GM12891 (cell line): ENCODE measurements around the gene MFSD12.

ENCODE experiments used
- DNase-seq: peaks from one replicate; pipeline ENCODE4 v3.0.0; 2011; ENCODE audit warnings: low spot score; ENCODE audit not compliant: insufficient read length
- FAIRE-seq: peaks from 2 replicates; lab custom pipeline; 2011; peaks lifted over from hg19 to GRCh38; lab: Jason Lieb, UNC
- PAX5 ChIP-seq: IDR thresholded peaks from 2 replicates; pipeline ENCODE4 v1.6.1; 2011; ENCODE audit warnings: low read length, moderate library complexity, mild to moderate bottlenecking; ENCODE audit not compliant: insufficient read depth, severe bottlenecking
- POLR2A ChIP-seq: IDR thresholded peaks from 2 replicates; pipeline ENCODE4 v1.6.1; 2011; ENCODE audit warnings: low read depth, low read length, control low read depth
- POLR2AphosphoS5 ChIP-seq: IDR thresholded peaks from 2 replicates; pipeline ENCODE4 v1.6.1; 2011; ENCODE audit warnings: low read depth, low read length, control low read depth
- POU2F2 ChIP-seq: IDR thresholded peaks from 2 replicates; pipeline ENCODE4 v1.6.1; 2011; ENCODE audit warnings: low read depth, mild to moderate bottlenecking, control low read depth, low read length, moderate library complexity
- SPI1 ChIP-seq: IDR thresholded peaks from 2 replicates; pipeline ENCODE4 v1.6.1; 2011; ENCODE audit warnings: low read depth, low read length, control low read depth
- TAF1 ChIP-seq: IDR thresholded peaks from 2 replicates; pipeline ENCODE4 v1.6.1; 2011; ENCODE audit warnings: low read depth, low read length, control low read depth

MFSD12 gene

DNA sequence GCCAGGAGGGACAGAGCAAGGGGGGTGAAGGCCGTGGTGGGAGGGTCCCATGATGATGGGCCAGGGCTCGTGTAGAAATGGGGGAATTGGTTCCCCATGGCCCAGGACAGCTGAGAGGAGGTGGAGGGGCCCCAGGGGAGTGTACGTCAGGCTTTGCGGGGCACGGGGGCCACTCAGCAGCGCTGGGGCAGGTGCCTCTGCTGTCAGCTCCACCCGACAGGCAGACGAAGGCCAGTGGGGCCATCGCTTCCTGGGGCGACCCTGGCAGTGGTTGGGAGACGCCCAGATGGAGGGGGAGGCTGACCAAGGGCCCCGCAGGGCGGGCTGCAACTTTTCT, 20.3 kb downstream of the MFSD12 start:
- TF ChIP-seq POLR2A: no peak
- no peak for TF ChIP-seq TAF1
- TF ChIP-seq POU2F2: no peak
- no peak; the same call in 1 of the 2 replicates for TF ChIP-seq POLR2AphosphoS5
- no peak for TF ChIP-seq PAX5
- no peak for TF ChIP-seq SPI1
- DNase-seq: no peak
- FAIRE-seq: no peak

- TF ChIP-seq SPI1: no peak
- TF ChIP-seq POU2F2: no peak
- no peak for TF ChIP-seq POLR2AphosphoS5
- no peak for TF ChIP-seq PAX5
- TF ChIP-seq TAF1: no peak
- TF ChIP-seq POLR2A: no peak
- DNase-seq (no peak), FAIRE-seq (no peak)
Measured at GRCh38 chr19:3536429-3537100, 20.8 kb downstream of the MFSD12 start.

DNA sequence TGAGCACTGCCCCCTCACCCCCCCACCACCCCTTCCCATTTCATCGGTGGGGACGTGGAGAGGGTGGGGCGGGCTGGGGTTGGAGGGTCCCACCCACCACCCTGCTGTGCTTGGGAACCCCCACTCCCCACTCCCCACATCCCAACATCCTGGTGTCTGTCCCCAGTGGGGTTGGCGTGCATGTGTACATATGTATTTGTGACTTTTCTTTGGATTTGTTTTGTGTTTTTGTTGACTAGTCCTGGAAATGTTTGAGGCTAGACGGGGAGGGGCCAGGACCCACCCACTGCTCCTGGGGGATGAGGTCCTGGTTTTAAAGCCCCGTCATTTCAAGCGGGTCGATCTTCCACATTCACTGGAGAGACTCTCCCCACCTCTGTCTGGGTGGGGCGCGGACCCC, 21.4 kb downstream of the MFSD12 start:
- FAIRE-seq: no peak
- TF ChIP-seq POLR2AphosphoS5: no peak
- TF ChIP-seq TAF1: no peak
- no peak for TF ChIP-seq POLR2A
- TF ChIP-seq POU2F2: no peak
- no peak for TF ChIP-seq PAX5
- no peak for TF ChIP-seq SPI1

DNA sequence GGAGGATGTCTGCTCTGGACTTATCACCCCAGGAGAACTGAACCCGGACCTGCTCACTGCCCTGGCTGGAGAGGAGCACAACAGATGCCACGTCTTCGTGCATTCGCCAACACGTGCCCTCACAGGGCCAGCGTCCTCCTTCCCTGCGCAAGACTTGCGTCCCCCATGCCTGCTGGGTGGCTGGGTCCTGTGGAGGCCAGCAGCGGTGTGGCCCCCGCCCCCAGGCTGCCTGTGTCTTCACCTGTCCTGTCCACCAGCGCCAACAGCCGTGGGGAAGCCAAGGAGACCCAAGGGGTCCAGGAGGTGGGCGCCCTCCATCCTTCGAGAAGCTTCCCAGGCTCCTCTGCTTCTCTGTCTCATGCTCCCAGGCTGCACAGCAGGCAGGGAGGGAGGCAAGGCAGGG, 21.8 kb downstream of the MFSD12 start:
- no peak for FAIRE-seq
- no peak for DNase-seq
- TF ChIP-seq POLR2A: no peak
- no peak for TF ChIP-seq POLR2AphosphoS5
- TF ChIP-seq SPI1: no peak
- TF ChIP-seq TAF1: no peak
- TF ChIP-seq PAX5: no peak
- no peak for TF ChIP-seq POU2F2

More for the DNA sequence above, 21.4 kb downstream of the MFSD12 start:
- no peak for DNase-seq

DNA sequence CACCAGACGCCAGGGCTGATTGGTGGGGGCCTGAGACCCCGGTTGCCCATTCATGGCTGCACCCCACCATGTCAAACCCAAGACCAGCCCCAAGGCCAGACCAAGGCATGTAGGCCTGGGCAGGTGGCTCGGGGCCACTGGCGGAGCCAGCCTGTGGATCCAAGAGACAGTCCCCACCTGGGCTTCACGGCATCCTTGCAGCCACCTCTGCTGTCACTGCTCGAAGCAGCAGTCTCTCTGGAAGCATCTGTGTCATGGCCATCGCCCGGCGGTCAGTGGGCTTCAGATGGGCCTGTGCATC, 22.2 kb downstream of the MFSD12 start:
- DNase-seq (no peak), FAIRE-seq (no peak)
- TF ChIP-seq SPI1 (no peak), POLR2AphosphoS5 (no peak), POU2F2 (no peak), TAF1 (no peak), POLR2A (no peak), PAX5 (no peak)

DNA sequence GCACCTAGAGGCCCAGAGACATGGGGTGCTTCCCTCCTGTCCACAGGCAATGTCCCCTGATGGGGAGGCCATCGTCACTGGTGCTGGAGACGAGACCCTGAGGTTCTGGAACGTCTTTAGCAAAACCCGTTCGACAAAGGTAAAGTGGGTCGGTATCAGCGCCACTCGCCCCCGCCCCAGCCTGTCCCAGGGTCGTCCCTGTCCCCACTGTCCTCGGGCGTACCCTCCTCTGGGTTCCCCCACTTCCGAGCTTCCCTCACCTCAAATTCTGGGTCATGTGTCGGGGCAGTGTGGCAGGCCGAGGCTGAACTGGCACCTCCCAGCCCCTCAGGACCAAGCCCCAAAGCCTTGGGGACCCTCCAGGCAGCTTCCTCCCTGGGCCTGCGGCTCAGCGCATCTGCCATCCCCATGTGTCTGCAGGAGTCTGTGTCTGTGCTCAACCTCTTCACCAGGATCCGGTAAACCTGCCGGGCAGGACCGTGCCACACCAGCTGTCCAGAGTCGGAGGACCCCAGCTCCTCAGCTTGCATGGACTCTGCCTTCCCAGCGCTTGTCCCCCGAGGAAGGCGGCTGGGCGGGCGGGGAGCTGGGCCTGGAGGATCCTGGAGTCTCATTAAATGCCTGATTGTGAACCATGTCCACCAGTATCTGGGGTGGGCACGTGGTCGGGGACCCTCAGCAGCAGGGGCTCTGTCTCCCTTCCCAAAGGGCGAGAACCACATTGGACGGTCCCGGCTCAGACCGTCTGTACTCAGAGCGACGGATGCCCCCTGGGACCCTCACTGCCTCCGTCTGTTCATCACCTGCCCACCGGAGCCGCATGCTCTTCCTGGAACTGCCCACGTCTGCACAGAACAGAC, 22.8 kb downstream of the MFSD12 start:
- FAIRE-seq: no peak
- no peak for DNase-seq
- no peak for TF ChIP-seq PAX5
- TF ChIP-seq POLR2A: no peak
- no peak for TF ChIP-seq POLR2AphosphoS5
- no peak for TF ChIP-seq TAF1
- TF ChIP-seq SPI1: no peak
- no peak for TF ChIP-seq POU2F2

GRCh38 chr19:3533563-3534216, 23.7 kb downstream of the MFSD12 start:
- TF ChIP-seq TAF1 (no peak), SPI1 (no peak), PAX5 (no peak), POLR2A (no peak), POLR2AphosphoS5 (no peak), POU2F2 (no peak)
- DNase-seq (no peak), FAIRE-seq (no peak)

DNA sequence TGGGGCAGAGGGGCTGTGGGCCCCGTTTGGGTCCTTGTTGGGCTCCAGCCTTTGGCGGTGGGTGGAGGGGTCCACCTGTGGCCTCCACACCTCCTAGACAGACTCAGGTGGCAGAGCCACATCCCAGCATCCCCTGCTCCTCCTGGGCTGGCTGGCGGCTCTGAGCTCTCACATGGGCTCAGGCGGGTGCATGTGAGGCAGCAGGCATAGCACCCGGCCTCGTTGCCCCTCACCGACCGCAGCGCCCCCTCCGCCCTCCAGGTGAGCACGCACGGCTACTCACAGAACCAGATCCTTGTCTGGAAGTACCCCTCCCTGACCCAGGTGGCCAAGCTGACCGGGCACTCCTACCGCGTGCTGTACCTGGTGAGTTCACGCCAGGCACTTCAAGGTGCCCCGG, 24.4 kb downstream of the MFSD12 start:
- FAIRE-seq: no peak
- TF ChIP-seq TAF1 (no peak), POLR2AphosphoS5 (no peak), PAX5 (no peak), POLR2A (no peak), POU2F2 (no peak), SPI1 (no peak)
- no peak for DNase-seq
